ENCODE results near the gene EOLA1.

DNA sequence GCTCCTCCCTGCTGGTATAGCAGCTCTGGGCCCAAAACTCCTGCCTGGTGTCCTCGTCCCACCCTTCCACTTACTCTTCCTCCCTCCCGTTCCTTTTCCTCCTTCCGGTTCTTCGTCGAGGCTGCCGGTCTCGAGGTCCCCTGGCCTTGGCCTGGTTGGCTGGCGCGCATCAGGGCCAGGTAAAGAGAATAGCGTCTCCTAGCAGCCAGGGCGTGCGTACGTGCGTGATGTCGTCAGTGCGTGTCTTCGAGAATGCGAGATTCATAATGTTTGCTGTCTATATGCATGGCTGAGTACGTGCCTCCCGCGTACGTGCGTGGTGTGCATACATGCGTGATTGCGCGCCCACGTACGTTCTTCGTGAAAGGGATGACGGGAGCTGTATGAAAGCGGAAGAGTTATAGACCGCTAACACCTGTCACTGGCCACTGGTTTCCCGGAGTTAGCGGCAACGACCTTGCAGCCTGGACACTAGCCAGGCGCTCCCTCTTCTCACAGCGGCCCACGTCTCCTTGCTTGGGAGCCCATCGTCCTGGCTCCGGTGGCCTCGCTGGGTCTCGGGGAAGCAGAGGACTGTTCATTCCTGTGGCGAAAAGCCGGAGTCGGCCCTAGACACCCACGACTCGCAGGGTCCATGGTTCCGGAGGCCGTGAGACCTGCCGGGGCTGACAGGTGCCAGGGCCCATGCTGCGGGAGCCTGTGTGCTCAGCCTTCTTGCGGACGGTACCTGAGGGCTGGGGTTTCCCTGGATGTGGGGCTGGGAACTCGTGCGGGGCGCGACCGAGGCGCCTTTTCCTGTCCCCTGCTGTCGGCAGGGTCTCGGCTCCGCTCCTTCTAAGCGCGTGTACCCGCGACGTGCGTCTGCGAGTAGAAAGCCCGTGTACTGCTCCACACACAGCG lies at the start of gene EOLA1:
- TF ChIP-seq POLR2A (IDR thresholded peaks at IDR 0.05): no peak
- TF ChIP-seq, protein P1, sequence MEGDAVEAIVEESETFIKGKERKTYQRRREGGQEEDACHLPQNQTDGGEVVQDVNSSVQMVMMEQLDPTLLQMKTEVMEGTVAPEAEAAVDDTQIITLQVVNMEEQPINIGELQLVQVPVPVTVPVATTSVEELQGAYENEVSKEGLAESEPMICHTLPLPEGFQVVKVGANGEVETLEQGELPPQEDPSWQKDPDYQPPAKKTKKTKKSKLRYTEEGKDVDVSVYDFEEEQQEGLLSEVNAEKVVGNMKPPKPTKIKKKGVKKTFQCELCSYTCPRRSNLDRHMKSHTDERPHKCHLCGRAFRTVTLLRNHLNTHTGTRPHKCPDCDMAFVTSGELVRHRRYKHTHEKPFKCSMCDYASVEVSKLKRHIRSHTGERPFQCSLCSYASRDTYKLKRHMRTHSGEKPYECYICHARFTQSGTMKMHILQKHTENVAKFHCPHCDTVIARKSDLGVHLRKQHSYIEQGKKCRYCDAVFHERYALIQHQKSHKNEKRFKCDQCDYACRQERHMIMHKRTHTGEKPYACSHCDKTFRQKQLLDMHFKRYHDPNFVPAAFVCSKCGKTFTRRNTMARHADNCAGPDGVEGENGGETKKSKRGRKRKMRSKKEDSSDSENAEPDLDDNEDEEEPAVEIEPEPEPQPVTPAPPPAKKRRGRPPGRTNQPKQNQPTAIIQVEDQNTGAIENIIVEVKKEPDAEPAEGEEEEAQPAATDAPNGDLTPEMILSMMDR (IDR thresholded peaks at IDR 0.05): no peak
